GM18502 (cell line): ENCODE data around the gene TCEA2.

Experiments used
- ATAC-seq: cut with Tn5 transposase; IDR thresholded peaks from one replicate; pipeline ENCODE4 v1.9.1; 2021; ENCODE audit warnings: mild to moderate bottlenecking; ENCODE audit not compliant: unreplicated experiment, poor library complexity

The TCEA2 gene

GRCh38 chr20:64063389-64064144 is 569 bp downstream of the TCEA2 start:
- peak; percentile 8 for ATAC-seq

- ATAC-seq = no peak
These were observed 1.2 kb downstream of the TCEA2 start for GRCh38 chr20:64064145-64064698.

- no peak for ATAC-seq
These were observed 2.3 kb downstream of the TCEA2 start for GRCh38 chr20:64065062-64065973.

GRCh38 chr20:64065974-64066343 is 3.0 kb downstream of the TCEA2 start:
- peak; percentile 44 for ATAC-seq

- no peak for ATAC-seq
These were observed 4.1 kb downstream of the TCEA2 start for GRCh38 chr20:64067005-64067632.

- ATAC-seq = no peak
These were observed 4.8 kb downstream of the TCEA2 start for GRCh38 chr20:64067733-64068307.

GRCh38 chr20:64068386-64069208 is 5.6 kb downstream of the TCEA2 start:
- no peak for ATAC-seq

- no peak for ATAC-seq
These were observed 6.2 kb downstream of the TCEA2 start for GRCh38 chr20:64069209-64069613.

- no peak for ATAC-seq
These were observed 6.7 kb downstream of the TCEA2 start for GRCh38 chr20:64069614-64070243.

- ATAC-seq = no peak
These were observed 7.4 kb downstream of the TCEA2 start for GRCh38 chr20:64070244-64070993.

GRCh38 chr20:64071341-64072332 is 8.6 kb downstream of the TCEA2 start:
- no peak for ATAC-seq

- ATAC-seq = no peak
These were observed 9.6 kb downstream of the TCEA2 start for GRCh38 chr20:64072498-64073063.

- ATAC-seq = no peak
These were observed 10.6 kb downstream of the TCEA2 start for GRCh38 chr20:64073476-64074183.

GRCh38 chr20:64074184-64074789 is 11.3 kb downstream of the TCEA2 start:
- no peak for ATAC-seq

- no peak for ATAC-seq
These were observed 12.0 kb downstream of the TCEA2 start for GRCh38 chr20:64074963-64075362.

GRCh38 chr20:64075556-64075955 is 12.6 kb downstream of the TCEA2 start:
- ATAC-seq = no peak
